ENCODE data around the gene CSMD2.
A peak's percentile ranks its signal among the peaks of the same experiment; 100 is the strongest.
"Not testable (repeated sequence)": the region's sequence is repeated elsewhere in the genome, so short reads cannot be mapped to it uniquely, and the experiment has no call there.

Gene CSMD2

DNA sequence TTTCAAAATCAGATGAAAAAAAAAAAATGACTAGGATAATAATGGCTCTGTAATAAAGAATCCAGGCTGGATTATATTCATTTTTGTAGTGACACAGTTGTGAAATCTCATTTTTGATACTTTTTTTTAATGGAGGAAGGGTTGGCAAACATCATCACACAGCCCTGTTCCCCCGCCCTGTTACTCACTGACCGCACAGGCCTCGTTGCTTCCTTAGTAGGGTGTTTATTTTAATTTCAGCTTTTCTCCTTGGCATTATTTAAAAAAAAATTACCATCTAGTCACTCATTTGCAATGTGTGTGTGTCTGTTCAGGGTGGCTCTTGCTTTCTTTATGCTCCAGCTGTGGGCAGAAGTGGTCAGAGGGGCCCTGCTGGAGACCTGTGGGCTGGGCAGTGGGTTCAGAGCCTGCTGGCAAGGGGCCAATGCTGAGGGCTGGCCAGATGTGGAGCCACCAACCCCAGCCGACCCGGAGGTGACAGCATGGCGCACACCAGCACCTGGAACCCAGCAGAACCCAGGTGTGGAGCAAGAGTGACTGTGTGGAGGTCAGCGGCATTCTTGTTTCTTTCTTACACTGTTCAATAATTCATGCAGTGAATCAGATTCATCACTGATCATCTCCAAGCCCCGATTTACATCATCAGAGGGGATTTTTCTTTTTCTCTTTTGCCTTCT, 648.0 kb downstream of the CSMD2 start:
- DNase-seq = no peak

DNA sequence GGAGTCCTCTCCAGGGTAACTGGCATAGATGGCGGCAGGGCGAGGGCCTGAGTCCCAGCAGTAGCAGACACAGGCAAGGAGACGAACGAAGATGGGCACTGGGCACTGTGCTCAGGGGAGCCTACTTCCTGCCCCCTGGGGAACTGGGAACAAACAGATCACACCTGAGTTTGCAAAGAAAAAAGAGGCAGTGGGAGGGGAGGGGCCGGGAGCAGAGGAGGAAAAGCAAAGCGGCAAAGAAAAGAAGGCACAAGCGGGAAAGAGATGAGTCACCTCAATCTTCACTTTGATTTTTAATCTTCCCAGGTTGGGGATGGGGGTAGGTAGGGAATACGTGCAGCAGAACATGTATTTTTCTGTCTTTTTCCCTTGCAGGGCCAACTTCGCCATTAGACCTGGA, 648.6 kb downstream of the CSMD2 start:
- no peak for DNase-seq

DNA sequence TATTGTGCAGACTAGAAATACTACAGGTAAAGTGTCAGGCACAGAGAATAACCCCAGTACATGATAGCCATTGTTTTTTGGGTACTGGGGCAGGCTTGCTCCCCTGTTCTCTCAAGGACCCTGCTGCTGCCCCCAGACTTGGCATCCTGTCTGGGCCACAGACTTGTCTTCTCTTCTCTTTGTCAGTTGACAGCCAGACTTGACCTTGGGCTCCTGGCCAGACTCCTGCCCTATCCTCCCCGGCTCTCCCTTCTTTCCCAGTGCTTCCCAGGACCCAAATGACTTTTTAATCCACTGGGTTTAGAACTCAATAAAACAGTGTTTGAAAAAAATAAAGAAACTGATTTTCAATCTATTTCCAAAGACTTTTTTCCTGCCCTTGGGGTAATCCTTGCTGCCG, 649.4 kb downstream of the CSMD2 start:
- no peak for DNase-seq

DNA sequence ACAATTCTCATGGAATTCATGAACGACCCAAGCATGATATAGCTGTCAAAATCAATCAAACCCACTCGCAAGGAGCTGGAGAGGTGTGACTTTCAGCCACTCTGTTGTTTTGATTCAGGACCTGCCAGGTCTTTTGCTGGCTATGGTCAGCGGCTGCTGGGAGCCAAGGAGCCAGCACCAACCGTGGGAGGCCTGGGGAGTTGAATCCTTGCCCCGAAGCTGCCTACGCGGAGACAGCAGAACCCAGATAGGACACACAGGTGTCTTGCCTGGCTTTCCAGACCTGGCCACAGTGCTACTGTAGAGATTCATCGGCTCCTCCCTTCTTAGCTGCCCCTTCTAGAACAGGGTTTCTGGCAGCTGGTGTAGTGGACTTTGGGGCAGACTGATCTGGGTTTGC, 649.9 kb downstream of the CSMD2 start:
- DNase-seq = no peak

DNA sequence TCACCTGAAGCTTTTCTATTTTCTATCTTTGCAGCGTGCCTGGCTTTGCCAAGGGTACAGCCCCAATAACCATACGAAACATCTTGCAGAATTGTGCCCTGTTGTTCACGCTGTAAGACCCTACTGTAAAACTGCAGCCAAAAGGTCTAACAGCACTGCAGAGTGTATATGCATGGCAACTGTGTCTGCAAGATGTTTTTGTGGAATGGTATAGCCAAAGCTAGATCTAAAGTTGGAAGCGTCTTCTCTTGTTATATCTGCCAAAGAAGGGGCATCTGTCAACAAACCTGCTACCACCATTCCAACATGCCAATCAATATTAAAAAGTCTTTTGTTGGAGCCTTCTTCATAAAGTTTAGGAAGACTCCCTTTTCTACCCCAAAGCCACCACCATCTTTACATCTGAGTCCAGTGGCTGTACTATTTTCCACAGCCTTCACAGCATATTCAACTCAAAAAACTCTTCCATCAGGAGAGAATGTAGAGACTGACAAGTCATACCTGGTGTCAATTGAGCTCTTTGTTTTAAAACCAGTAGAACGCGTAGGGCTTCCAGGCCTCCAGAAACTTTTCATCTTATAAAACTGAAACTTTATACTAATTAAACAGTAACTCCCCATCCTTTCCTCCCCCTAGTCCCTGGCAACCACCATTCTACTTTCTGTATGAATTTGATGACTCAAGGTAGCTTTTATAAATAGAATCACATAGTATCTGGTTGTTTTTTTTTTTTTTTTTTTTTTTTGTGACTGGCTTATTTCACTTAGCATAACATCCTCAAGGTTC, 652.6 kb downstream of the CSMD2 start:
- DNase-seq = no peak

DNA sequence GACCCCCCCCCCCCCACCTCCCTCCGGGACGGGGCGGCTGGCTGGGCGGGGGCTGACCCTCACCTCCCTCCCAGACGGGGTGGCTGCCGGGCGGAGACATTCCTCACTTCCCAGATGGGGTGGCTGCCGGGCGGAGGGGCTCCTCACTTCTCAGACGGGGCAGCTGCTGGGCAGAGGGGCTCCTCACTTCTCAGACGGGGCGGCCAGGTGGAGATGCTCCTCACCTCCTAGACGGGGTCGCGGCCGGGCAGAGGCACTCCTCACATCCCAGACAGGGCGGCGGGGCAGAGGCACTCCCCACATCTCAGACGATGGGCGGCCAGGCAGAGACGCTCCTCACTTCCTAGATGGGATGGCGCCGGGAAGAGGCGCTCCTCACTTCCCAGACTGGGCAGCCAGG, 655.8 kb downstream of the CSMD2 start:
- not testable (repeated sequence) for DNase-seq

DNA sequence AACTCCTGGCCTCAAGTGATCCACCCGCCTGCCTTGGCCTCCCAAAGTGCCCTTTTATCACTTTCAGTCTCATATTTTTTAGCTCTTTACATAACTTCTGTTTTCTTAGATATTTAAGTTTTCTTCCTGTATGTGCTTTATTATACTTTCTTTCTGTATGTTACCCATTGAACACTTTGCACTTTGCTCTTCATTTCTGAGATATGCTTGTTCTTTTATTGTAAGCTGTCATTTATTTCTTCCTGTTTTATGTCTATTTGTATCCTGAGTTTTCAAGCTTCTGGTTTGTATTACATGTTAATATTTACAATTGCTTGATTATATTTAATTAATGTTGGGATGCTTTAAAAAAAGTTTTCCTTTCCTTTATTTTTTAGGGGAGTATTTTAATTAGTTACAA, 656.9 kb downstream of the CSMD2 start:
- DNase-seq = no peak

DNA sequence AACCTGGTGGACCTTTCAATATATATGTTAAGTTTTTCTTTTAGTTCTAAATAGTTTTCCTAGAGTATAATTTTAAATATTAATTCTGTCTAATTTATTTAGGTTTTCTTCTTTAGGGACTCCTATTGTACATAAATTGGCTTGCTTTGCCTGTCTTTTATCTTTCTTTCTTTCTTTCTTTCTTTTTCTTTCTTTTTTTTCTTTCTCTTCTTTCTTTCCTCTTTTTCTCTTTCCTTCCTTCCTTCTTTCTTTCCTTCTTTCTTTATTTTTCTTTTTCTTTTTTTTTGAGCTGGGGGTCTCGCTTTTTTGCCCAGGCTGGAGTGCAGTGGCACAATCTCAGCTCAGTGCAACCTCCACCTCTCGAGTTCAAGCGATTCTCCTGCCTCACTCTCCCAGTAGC, 657.4 kb downstream of the CSMD2 start:
- no peak for DNase-seq

DNA sequence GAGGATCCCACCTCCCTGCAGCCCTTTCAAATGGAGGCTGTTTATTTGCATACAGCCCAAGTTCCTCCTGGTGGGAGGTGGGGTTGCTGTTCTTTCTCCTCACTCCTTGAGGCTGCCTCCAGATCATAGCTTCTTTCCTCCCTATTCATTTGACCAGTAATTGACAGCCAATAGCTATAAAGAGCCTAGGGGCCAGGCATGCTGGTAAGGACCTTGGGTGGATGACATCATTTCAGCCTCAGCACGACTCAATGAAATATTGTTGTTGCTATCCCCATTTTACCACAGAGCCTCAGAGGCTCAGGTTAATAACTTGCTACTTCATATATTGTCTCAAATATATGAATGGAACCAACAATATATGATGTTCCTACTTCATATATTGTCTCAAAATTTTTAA, 661.5 kb downstream of the CSMD2 start:
- no peak for DNase-seq

DNA sequence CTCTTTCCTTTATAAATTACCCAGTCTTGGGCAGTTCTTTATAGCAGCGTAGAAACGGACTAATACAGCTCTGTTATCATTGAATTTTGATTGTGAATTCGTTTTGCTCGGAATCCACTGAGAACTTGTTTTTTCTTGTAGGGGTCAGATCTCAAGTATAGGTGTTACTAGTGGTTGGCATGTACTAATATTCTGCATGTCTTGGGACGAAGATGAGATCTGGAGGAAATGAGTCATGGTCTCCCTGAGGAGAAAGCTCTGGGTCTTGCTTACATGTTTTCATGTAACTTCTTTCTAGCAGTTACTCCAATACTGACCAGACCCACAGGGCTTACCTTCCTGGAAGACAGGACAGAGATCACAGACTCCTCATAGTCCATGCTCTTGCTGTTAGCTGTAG, 662.3 kb downstream of the CSMD2 start:
- no peak for DNase-seq

DNA sequence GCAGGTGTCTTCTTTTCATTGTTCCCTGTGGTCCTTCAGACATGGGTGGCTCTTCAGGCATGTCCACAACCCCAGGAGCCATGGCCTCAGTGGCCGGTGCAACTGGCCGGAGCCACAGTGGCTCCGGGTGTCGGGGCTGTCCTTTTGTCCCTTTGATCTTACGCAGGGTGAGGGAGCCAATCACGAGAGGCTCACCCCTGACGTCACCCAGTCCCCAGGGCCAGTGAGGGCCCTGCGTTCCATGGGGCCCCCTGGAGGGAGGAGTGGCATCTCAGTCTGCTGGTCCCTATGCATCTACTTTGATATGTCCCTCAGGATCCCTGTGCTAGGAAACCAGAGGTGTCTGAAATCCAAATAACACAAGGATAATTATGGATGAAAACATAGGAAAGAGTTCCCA, 663.3 kb downstream of the CSMD2 start:
- no peak for DNase-seq

DNA sequence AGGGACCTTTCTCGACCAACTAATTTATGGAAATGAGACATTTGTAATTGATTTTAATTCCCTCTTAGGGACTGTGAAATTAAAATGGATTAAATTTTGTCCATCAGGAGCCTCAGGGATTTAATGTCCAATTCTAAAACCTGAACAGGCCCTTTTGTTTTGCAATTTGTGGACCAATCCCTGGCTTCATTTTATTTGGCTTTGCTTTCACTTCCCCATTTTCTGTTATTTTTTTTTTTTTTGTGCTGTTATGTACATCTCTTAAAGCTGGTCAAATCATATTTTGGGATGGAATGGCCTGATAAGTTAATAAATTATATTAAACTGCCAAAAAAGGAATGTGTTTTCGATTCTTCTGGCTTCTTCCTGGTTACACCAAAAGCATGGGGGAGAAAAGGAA, 663.7 kb downstream of the CSMD2 start:
- DNase-seq = no peak

DNA sequence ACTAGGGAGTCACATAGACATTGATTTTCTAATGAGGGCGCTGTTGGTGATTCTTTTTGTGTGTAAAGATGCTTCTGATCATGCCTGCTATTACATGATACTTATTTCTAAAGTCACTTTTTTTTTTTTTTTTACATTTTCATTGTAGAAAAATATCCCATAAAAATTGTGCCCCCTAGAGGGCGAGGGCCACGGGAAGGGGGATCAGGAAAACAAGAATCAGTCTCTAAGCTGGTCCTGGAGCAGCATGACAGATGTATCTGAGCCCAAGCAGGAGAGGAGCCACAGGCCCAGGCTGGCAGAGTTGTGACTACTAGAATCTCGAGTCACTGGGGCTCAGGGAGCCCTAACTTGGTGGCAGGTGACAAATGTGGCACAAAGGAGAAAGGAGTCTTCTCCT, 664.5 kb downstream of the CSMD2 start:
- DNase-seq = no peak

DNA sequence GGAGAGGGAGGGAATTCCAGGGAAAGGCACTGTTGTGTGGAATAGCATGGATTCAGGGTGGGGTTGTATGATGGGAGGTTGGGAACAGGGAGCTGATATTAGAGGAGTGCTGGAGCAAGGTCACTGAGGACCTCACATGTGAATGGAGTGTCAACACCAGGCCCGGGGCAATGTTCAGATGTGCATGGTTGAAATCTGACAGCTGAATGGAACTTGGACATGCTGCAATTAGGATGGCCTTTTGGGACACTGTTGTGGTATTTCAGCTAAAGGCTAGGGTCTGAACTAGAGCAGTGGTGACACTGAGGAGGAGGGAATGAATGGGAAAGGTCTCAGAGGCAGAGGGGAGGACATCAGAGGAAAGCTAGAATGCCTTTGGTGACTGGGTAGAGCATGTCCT, 667.6 kb downstream of the CSMD2 start:
- no peak for DNase-seq

DNA sequence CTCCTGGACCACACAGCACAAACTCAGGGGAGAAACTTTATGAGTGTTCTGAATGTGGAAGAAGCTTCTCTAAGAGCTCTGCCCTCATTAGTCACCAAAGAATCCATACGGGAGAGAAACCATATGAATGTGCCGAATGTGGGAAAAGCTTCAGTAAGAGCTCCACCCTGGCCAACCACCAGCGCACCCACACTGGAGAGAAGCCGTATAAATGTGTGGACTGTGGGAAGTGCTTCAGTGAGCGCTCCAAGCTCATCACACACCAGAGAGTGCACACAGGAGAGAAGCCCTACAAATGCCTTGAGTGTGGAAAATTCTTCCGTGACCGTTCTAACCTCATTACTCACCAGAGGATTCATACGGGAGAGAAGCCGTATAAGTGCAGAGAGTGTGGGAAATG, 670.1 kb downstream of the CSMD2 start:
- DNase-seq = no peak

DNA sequence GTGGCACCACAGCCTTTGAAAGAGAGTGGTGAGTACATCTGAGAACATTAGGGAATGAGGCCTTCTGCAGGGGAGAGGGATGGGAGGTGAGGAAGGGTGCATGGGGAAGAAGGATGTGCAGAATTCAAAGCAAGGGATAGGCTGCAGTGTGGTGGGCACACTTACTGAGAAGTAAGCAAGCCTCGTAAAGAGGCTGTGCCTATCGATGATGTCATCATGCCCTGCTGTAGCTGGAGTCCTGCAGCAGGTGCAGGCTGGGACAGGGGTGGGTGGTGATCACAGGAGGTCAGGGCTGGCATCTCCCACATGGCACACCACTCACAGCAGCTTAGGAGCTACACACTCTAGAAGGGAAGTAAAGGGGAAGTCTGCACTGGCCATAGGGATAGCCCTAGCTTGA, 676.4 kb downstream of the CSMD2 start:
- DNase-seq = no peak

DNA sequence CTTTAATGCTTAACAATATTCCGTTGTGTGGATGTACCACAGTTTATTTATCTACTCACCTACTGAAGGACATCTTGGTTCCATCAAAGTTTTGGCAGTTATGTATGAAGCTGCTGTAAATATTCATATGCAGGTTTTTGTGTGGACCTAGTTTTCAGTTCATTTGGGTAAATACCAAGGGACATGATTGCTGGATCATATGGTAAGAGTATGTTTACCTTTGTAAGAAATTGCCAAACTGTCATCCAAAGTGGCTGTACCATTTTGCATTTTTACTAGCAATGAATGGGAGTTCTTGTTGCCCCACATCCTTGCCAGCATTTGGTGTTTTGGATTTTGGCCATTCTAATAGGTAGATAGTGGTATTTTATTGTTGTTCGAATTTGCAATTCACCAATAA, 682.6 kb downstream of the CSMD2 start:
- DNase-seq = no peak

DNA sequence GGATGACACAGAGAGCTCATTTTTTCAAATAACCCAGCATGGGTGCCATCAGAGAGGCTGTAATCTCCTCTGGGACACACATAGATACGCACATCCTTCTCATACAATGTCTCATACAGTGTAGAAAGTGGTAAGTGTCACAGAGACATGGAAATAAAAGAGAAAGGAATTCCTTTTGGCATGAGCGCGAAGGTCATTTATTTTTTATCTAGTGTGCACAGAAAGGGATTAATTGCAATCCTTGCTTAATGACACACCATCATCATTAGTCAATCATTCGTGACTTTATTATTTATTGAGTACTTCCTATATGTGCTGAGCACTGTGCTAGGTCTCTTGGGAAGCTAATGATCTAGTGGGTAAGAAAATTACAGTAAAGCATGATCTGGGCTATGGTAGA, 687.6 kb downstream of the CSMD2 start:
- no peak for DNase-seq

DNA sequence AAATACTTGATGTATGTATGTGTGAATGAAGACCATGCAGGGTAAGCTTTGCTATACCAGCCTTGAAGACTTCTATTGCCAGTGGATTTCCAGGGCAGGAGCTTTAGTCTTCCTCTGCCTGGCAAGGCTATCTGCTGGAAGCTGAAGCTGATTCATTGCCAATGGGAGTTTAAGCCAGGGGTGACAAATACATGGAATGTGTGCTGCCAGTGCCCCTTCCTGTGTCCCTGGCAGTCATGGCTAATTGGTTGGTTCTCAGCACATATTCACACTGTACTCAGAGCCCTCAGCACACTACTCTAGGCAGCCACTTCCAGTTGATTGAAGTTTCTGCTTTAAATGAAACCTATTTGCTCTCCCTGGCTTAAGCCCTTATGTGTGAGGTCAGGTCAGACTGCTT, 691.1 kb downstream of the CSMD2 start:
- no peak for DNase-seq

DNA sequence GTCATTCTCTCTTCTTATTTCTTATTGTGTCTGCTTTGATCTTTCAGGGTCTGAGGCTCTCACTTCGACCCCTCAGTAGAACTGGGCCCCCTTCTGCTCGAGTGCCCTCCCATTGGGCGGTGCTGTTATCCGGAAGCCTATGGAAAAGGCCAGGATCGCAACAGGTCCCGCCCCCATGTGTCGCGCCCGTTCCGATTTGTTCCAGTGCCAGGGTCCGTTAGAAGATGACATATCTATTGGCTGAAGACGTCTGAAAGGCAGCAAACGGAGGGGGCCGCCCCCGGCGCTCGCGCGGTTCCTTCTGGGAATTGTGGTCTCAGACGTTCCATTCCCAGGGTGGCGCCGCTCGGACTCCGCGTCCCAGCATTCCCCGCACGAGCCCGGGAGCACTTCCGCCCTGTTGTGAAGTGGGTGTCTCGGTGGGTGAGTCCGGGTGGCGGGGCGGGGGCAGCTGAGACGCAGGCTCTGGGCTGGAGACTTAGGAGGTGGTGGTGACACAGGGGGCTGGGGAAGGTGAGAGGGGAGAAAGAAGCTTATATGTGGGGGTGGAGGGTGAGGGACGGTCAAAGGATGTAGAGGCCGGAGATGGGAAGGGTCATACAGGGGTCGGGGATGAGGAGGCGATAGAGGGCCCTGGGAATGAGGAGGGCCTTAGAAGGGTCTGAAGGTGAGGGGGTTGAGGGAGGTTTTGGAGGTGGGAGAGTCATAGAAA, 692.6 kb downstream of the CSMD2 start, which contains the start of gene ZSCAN20:
Gene ZSCAN20, plus strand, starts transcription at position 377 of the 712 bp plus-strand sequence. CDS start 6,644 bp downstream, outside the sequence.
- DNase-seq = peak; percentile 99

DNA sequence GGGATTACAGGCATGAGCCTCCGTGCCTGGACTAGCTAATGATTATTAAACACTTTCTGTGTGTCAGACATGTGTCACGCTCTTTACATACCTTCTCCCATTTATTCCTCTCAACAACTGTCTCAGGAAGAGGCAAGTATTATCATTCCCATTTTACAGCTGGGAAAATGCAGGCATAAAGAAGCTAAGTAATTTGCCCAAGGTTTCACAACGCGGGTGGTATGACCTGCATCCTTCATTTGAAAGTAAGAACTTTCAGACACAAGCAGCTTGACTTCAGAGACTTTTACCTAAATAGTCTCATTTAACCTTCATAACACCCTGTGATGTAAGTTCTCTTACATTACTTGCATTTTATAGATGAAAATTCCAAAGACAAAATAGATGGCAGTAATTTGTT, 693.6 kb downstream of the CSMD2 start:
- DNase-seq = no peak

DNA sequence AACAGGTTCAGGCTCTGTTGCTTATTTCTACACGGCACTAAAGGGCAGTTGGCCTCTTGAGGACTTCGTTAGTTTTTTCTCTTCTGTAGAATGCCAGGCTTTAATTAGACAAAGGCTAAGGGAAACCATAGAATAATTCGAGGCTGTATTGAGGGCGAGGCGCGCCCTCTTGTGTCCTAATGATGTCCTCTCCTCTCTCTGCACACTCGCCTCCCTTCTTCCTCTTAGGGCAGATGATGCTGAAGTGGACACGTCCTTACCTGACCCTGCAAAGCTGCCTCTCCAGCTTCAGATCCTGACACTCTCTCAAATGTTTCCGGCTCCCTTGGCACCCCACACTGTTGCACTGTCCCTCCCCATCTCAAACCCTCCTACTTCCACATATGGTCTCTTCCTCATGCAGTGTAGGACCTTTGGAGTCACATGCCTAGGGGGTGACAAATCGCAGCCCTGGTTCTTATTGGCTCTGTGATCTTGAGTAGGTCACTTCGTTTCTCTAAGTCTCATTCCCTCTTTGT, 694.5 kb downstream of the CSMD2 start:
- DNase-seq = peak; percentile 94

DNA sequence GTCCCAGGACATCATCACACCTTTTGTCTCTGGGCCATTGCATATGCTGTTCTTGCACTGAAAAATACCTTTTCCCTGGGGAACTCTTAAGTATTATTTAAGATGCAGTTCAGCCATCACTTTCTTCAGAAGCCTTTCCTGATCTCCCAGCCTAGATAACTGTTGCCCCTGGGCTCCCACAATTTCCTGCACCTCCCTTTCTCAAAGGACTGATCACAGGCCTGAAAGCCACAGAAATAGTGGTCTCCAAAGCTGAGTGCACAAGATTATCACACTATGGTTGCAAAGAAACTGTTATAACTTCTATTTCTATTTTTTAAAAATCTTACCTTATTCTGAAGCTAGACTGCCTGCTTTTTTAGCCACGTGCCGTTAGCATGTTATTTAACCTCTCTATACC, 695.3 kb downstream of the CSMD2 start:
- peak; percentile 77 for DNase-seq

DNA sequence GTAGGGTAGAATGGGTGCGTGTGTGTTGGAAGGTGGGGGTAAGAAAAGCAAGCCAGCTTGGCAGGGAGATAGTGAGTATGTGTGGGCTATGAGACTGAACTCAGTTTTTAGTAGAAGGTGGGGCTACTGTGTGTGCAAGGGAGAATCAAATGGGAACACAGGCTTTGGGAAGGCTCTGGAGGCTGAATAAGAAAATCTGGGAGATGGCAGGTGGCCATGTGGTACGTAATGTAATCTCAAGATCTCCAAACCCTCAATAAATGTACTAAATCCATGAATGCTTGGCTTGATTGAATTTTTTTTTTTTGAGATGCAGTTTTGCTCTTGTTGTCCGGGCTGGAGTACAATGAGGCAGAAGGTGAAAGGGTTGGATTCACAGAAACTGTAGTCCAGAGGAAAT, 696.1 kb downstream of the CSMD2 start:
- no peak for DNase-seq
